ENCODE data around the gene ARAP1.

The ARAP1 gene

DNA sequence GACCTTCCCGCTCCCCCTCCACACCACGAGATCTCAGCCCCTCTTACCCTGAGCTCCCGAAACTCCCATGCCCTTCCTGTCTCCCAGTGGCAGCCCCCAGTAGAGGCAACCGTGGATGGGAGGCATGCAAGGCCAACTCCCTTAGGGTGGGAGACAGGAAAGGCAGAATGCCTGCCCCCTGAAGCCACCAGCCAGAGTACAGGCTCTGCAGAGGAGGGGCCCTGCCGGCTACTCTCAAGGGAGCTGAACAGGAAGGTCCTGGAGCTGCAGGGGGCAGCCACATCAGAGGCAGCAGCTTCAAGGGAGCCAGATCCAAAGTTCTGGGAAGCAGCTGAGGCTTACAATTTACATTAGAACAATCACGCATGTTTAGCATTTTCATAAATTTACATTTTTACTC, 116.3 kb downstream of the ARAP1 start:
- TF ChIP-seq FOXP2 (optimal IDR thresholded peaks at IDR 0.05; ENCODE audit: control extremely low read depth, extremely low read length, insufficient read depth) (no peak), EZH2 (IDR thresholded peaks at IDR 0.05) (no peak), POLR2AphosphoS5 (IDR thresholded peaks at IDR 0.05; ENCODE audit: borderline replicate concordance, low read depth, low read length) (no peak)
- Histone ChIP-seq H3K36me3 (ENCODE audit: insufficient read depth, low read length) (no peaks in the 10 kb centered on the region), H3K27ac (peak overlapping the region; percentile 86), H3K4me3 (peak overlapping the region; percentile 51), H3K9ac (ENCODE audit: insufficient read length) (no peak overlapping the region), H3K9me3 (ENCODE audit: low read depth, low read length) (no peaks in the 10 kb centered on the region)
- peak; percentile 85 for DNase-seq (ENCODE audit: low read depth, low spot score)

DNA sequence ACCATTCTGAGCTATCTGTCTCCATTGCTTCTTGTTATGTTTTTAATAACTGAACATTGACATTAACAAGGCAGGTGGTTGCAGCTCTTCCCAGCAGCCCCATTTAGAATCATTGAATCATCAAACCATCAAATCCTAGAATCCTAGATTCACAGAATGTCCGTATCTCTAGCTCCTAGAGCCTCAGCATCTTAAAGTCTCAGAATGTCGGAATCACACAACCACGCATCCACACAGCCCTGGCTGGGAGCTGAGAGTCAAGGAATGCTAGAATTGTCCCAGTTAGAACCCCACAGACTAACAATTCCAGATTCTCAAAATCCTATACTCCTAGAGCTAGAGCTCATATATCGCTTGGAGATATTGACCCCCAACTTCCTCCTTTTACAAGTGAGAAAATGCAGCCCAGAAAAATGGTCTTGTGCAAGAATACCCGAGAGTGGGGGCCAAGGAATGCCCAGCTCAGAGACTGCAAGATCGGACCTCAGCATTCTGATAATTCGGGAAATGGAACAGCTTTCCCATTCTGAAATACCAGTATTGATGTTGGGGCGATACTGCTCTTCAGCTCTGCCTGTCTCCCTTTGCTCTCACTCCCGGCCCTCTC, 116.8 kb downstream of the ARAP1 start:
- H3K9ac ChIP-seq (ENCODE audit: insufficient read length), result no peak overlapping the region
- no peak for DNase-seq (ENCODE audit: low read depth, low spot score)
- TF ChIP-seq POLR2AphosphoS5 (IDR thresholded peaks at IDR 0.05; ENCODE audit: borderline replicate concordance, low read depth, low read length) (no peak), FOXP2 (optimal IDR thresholded peaks at IDR 0.05; ENCODE audit: control extremely low read depth, extremely low read length, insufficient read depth) (no peak), EZH2 (IDR thresholded peaks at IDR 0.05) (no peak)
- H3K4me3 ChIP-seq, result peak overlapping the region; percentile 51
- H3K27ac ChIP-seq, result peak overlapping the region; percentile 86
- H3K9me3 ChIP-seq (ENCODE audit: low read depth, low read length), result no peaks in the 10 kb centered on the region
- H3K36me3 ChIP-seq (ENCODE audit: insufficient read depth, low read length), result no peaks in the 10 kb centered on the region
